GM12878 (cell line): ENCODE data around the gene APOC1. TPM values are rescaled to one million over a fixed set of nuclear protein-coding genes. Genes with fewer than 3 reads are reported as not detected.

Experiments
- DPF2 ChIP-seq: fragments of 450-650 bp; IDR thresholded peaks from 2 replicates; pipeline ENCODE4 v1.6.1; 2017; ENCODE audit warnings: mild to moderate bottlenecking
- EGR1 ChIP-seq, 2 experiments: IDR thresholded peaks; 1 replicate in 1 of 2; 2 replicates in 1 of 2; pipeline ENCODE4 v1.6.1; 2011 to 2012; ENCODE audit warnings: low read depth in 2 of 2, low read length in 2 of 2, borderline replicate concordance in 1 of 2, mild to moderate bottlenecking in 1 of 2, moderate library complexity in 1 of 2
- ETV6 ChIP-seq, 2 experiments: fragments of 450-650 bp in 1 of 2; IDR thresholded peaks in 1 of 2; conservative IDR thresholded peaks in 1 of 2; 2 replicates each; pipeline ENCODE4 v1.6.1; 2014; ENCODE audit warnings: antibody characterized with exemption in 1 of 2, borderline replicate concordance in 1 of 2, low read depth in 1 of 2, mild to moderate bottlenecking in 1 of 2, moderate library complexity in 1 of 2
- GABPA ChIP-seq: IDR thresholded peaks from 2 replicates; pipeline ENCODE4 v1.6.1; 2014; ENCODE audit warnings: antibody characterized with exemption, low read depth, mild to moderate bottlenecking, inconsistent platforms
- JUND ChIP-seq: IDR thresholded peaks from 2 replicates; pipeline ENCODE4 v1.6.1; 2012; ENCODE audit warnings: low read depth, mild to moderate bottlenecking, low read length, improper control_type of control experiment, moderate library complexity
- NBN ChIP-seq: fragments of 450-650 bp; IDR thresholded peaks from 2 replicates; pipeline ENCODE4 v1.6.1; 2016
- NFIC ChIP-seq: IDR thresholded peaks from 2 replicates; pipeline ENCODE4 v1.6.1; 2012; ENCODE audit warnings: low read depth, mild to moderate bottlenecking, inconsistent platforms, low read length, moderate library complexity
- NFYB ChIP-seq: IDR thresholded peaks from 2 replicates; pipeline ENCODE4 v1.6.1; 2011; ENCODE audit warnings: low read depth, mild to moderate bottlenecking, low read length, improper control_type of control experiment, moderate library complexity; ENCODE audit not compliant: insufficient read depth
- NR2C1 ChIP-seq: fragments of 450-650 bp; IDR thresholded peaks from 2 replicates; pipeline ENCODE4 v1.6.1; 2017; ENCODE audit warnings: antibody characterized with exemption, mild to moderate bottlenecking, moderate library complexity
- NRF1 ChIP-seq: conservative IDR thresholded peaks from 2 replicates; pipeline ENCODE4 v1.6.1; 2011; ENCODE audit warnings: mild to moderate bottlenecking, low read depth, low read length, improper control_type of control experiment
- RELB ChIP-seq: fragments of 450-650 bp; IDR thresholded peaks from 2 replicates; pipeline ENCODE4 v1.6.1; 2017; ENCODE audit warnings: low read depth, mild to moderate bottlenecking, moderate library complexity
- RFX5 ChIP-seq: IDR thresholded peaks from 2 replicates; pipeline ENCODE4 v1.6.1; 2011; ENCODE audit warnings: low read depth, low read length, improper control_type of control experiment
- SP1 ChIP-seq: IDR thresholded peaks from one replicate; pipeline ENCODE4 v1.6.1; 2011; ENCODE audit warnings: low read depth, low read length
- TAF1 ChIP-seq: IDR thresholded peaks from 2 replicates; pipeline ENCODE4 v1.6.1; 2011; ENCODE audit warnings: mild to moderate bottlenecking, low read depth, low read length, borderline replicate concordance
- ZBTB11 ChIP-seq: fragments of 450-650 bp; formaldehyde crosslinking; IDR thresholded peaks from 2 replicates; pipeline ENCODE4 v1.5.0; 2022; ENCODE audit warnings: mild to moderate bottlenecking, missing genetic modification characterization
- ZSCAN29 ChIP-seq: fragments of 450-650 bp; IDR thresholded peaks from 2 replicates; pipeline ENCODE4 v1.6.1; 2017; ENCODE audit warnings: mild to moderate bottlenecking, moderate library complexity
- polyA plus RNA-seq, 11 experiments: library from polyadenylated mRNA; depleted of rRNA in 4 of 11; unstranded in 6 of 11; stranded (reverse) in 5 of 11; fragments of >200 nt; fragmentation: Nextera tagmentation in 4 of 11; fragmentation: Illumina TruSeq in 1 of 11; extraction: Ambion mirVana in 4 of 11; extraction: Trizol in 1 of 11; gene quantifications; 1 replicate in 1 of 11; 2 replicates in 10 of 11; pipeline versions ENCODE4 v1.2.1 to v1.2.3, GENCODE V29; 2011 to 2016; ENCODE audit warnings: inconsistent platforms in 2 of 11, missing spikeins in 2 of 11, low read depth in 1 of 11
- total RNA-seq, 4 experiments: library from RNA; depleted of rRNA in 3 of 4; stranded (reverse); fragments of >200 nt in 3 of 4; fragmentation: Illumina TruSeq in 1 of 4; extraction: Trizol in 1 of 4; gene quantifications; 2 replicates each; pipeline versions ENCODE4 v1.2.1 to v1.2.3, GENCODE V29; 2013 to 2021
- TF ChIP-seq, protein P1 (sequence below): fragments of 450-650 bp; conservative IDR thresholded peaks from 2 replicates; pipeline ENCODE4 v1.6.1; 2017; ENCODE audit warnings: mild to moderate bottlenecking, moderate library complexity
- TF ChIP-seq, protein P2 (sequence below): fragments of 450-650 bp; IDR thresholded peaks from 2 replicates; pipeline ENCODE4 v1.6.1; 2014; ENCODE audit warnings: mild to moderate bottlenecking

APOC1 gene
- total and polyA plus RNA-seq, 10 of the 15 experiments (the other 5 are each of a cell fraction or from before 2014, with no cell fraction given) = 0.73 to 4.0 (median 2.6) TPM

- no peak for TF ChIP-seq ZBTB11
- TF ChIP-seq SP1 = peak; percentile 70
- TF ChIP-seq NRF1 = peak; percentile 21; the same call in 1 of the 2 replicates
- no peak for TF ChIP-seq ETV6 (conservative IDR thresholded peaks at IDR 0.05 in 1 of 2, IDR thresholded peaks at IDR 0.05 in 1 of 2; ENCODE audit: borderline replicate concordance in 1 of 2, low read depth in 1 of 2)
- TF ChIP-seq RFX5 = 0 out of 2 replicates have a peak, but pooled peaks have one; percentile 52
- TF ChIP-seq JUND = no peak
- TF ChIP-seq NFIC = peak; percentile 16; the same call in 1 of the 2 replicates
- TF ChIP-seq, protein P1, sequence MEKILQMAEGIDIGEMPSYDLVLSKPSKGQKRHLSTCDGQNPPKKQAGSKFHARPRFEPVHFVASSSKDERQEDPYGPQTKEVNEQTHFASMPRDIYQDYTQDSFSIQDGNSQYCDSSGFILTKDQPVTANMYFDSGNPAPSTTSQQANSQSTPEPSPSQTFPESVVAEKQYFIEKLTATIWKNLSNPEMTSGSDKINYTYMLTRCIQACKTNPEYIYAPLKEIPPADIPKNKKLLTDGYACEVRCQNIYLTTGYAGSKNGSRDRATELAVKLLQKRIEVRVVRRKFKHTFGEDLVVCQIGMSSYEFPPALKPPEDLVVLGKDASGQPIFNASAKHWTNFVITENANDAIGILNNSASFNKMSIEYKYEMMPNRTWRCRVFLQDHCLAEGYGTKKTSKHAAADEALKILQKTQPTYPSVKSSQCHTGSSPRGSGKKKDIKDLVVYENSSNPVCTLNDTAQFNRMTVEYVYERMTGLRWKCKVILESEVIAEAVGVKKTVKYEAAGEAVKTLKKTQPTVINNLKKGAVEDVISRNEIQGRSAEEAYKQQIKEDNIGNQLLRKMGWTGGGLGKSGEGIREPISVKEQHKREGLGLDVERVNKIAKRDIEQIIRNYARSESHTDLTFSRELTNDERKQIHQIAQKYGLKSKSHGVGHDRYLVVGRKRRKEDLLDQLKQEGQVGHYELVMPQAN = peak; percentile 61
- TF ChIP-seq, protein P2, sequence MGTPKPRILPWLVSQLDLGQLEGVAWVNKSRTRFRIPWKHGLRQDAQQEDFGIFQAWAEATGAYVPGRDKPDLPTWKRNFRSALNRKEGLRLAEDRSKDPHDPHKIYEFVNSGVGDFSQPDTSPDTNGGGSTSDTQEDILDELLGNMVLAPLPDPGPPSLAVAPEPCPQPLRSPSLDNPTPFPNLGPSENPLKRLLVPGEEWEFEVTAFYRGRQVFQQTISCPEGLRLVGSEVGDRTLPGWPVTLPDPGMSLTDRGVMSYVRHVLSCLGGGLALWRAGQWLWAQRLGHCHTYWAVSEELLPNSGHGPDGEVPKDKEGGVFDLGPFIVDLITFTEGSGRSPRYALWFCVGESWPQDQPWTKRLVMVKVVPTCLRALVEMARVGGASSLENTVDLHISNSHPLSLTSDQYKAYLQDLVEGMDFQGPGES = 0 out of 2 replicates have a peak, but pooled peaks have one; percentile 14
- peak; percentile 76; the same call in 1 of the 2 replicates for TF ChIP-seq NFYB
- peak; percentile 38 for TF ChIP-seq NR2C1
- peak; percentile 62 for TF ChIP-seq TAF1
- peak; percentile 87 for TF ChIP-seq ZSCAN29
- peak in 1 of 2 experiments; percentile 57; a peak in 2 of 3 replicates for TF ChIP-seq EGR1 (IDR thresholded peaks at IDR 0.05; ENCODE audit: borderline replicate concordance in 1 of 2, low read depth in 2 of 2, low read length in 2 of 2)
- TF ChIP-seq NBN = peak; percentile 99
- TF ChIP-seq DPF2 = 0 out of 2 replicates have a peak, but pooled peaks have one; percentile 14
- TF ChIP-seq GABPA = peak; percentile 85
- TF ChIP-seq RELB = peak; percentile 100
These were observed 40.5 kb downstream of the APOC1 start, which contains the start of gene CLPTM1 (continued) for GRCh38 chr19:44954649-44955504.
